HepG2 (cell line): ENCODE data around the gene SEPTIN3. TPM values are rescaled to one million over a fixed set of nuclear protein-coding genes. Genes with fewer than 3 reads are reported as not detected.

Experiments used
- CREB3 ChIP-seq: sonication (generic); formaldehyde crosslinking; IDR thresholded peaks from 2 replicates; pipeline ENCODE4 v1.5.0; 2020; ENCODE audit warnings: missing genetic modification reagents
- ETV5 ChIP-seq: IDR thresholded peaks from 2 replicates; pipeline ENCODE4 v1.6.1; 2018; ENCODE audit warnings: missing biosample characterization, missing genetic modification reagents, inconsistent platforms, borderline replicate concordance
- FOSL2 ChIP-seq: sonication (generic); formaldehyde crosslinking; IDR thresholded peaks from 2 replicates; pipeline ENCODE4 v1.4.0; 2020; ENCODE audit warnings: missing genetic modification reagents
- GPBP1L1 ChIP-seq: sonication (generic); formaldehyde crosslinking; IDR thresholded peaks from 2 replicates; pipeline ENCODE4 v1.5.0; 2020; ENCODE audit warnings: mild to moderate bottlenecking, missing genetic modification reagents
- HNRNPL ChIP-seq: fragments of 200-400 bp; formaldehyde crosslinking; IDR thresholded peaks from 2 replicates; pipeline ENCODE4 v1.6.1; 2017; ENCODE audit warnings: mild to moderate bottlenecking, low read depth, low read length
- HOMEZ ChIP-seq: IDR thresholded peaks from 2 replicates; pipeline ENCODE4 v1.6.1; 2016; ENCODE audit warnings: low read depth
- KDM3A ChIP-seq: IDR thresholded peaks from 2 replicates; pipeline ENCODE4 v1.6.1; 2018; ENCODE audit warnings: low read depth, missing compliant biosample characterization
- PAWR ChIP-seq: sonication (generic); formaldehyde crosslinking; IDR thresholded peaks from 2 replicates; pipeline ENCODE4 v1.4.0; 2020; ENCODE audit warnings: missing genetic modification reagents, mild to moderate bottlenecking, borderline replicate concordance
- PHF5A ChIP-seq: IDR thresholded peaks from one replicate; pipeline ENCODE4 v1.6.1; 2018; ENCODE audit warnings: low read depth, missing genetic modification reagents; ENCODE audit not compliant: unreplicated experiment
- SAP130 ChIP-seq: IDR thresholded peaks from 2 replicates; pipeline ENCODE4 v1.6.1; 2016; ENCODE audit warnings: low read depth
- SKIL ChIP-seq: sonication (generic); formaldehyde crosslinking; IDR thresholded peaks from 2 replicates; pipeline ENCODE4 v1.8.0; 2022; ENCODE audit warnings: missing genetic modification reagents, mild to moderate bottlenecking, moderate library complexity, borderline replicate concordance
- SMARCC2 ChIP-seq: fragments of 450-650 bp; IDR thresholded peaks from 2 replicates; pipeline ENCODE4 v1.6.1; 2017; ENCODE audit warnings: antibody characterized with exemption, mild to moderate bottlenecking
- STAG1 ChIP-seq: sonication (generic); formaldehyde crosslinking; IDR thresholded peaks from 2 replicates; pipeline ENCODE4 v1.4.0; 2020; ENCODE audit warnings: missing genetic modification reagents
- TBL1XR1 ChIP-seq: fragments of 150-350 bp; IDR thresholded peaks from 2 replicates; pipeline ENCODE4 v1.6.1; 2014; ENCODE audit warnings: borderline replicate concordance, low read length; ENCODE audit not compliant: partially characterized antibody
- TEF ChIP-seq: sonication (generic); formaldehyde crosslinking; IDR thresholded peaks from 2 replicates; pipeline ENCODE4 v1.5.0; 2020; ENCODE audit warnings: missing genetic modification reagents
- WIZ ChIP-seq: sonication (generic); formaldehyde crosslinking; IDR thresholded peaks from 2 replicates; pipeline ENCODE4 v1.5.1; 2020; ENCODE audit warnings: mild to moderate bottlenecking, missing genetic modification reagents
- ZNF180 ChIP-seq: sonication (generic); formaldehyde crosslinking; IDR thresholded peaks from 2 replicates; pipeline ENCODE4 v1.4.0; 2020; ENCODE audit warnings: low read depth, missing genetic modification reagents, borderline replicate concordance
- ZNF20 ChIP-seq: sonication (generic); formaldehyde crosslinking; IDR thresholded peaks from 2 replicates; pipeline ENCODE4 v1.4.0; 2020; ENCODE audit warnings: mild to moderate bottlenecking, moderate library complexity, missing genetic modification reagents
- ZNF253 ChIP-seq: sonication (generic); formaldehyde crosslinking; IDR thresholded peaks from 2 replicates; pipeline ENCODE4 v1.8.0; 2022; ENCODE audit warnings: mild to moderate bottlenecking, missing genetic modification reagents, borderline replicate concordance
- ZNF337 ChIP-seq: sonication (generic); formaldehyde crosslinking; IDR thresholded peaks from 2 replicates; pipeline ENCODE4 v1.5.1; 2020; ENCODE audit warnings: missing genetic modification reagents, low read depth, mild to moderate bottlenecking, borderline replicate concordance
- ZNF569 ChIP-seq: sonication (generic); formaldehyde crosslinking; IDR thresholded peaks from 2 replicates; pipeline ENCODE4 v1.5.0; 2020; ENCODE audit warnings: mild to moderate bottlenecking, missing genetic modification reagents, moderate library complexity, borderline replicate concordance
- ZNF619 ChIP-seq: sonication (generic); formaldehyde crosslinking; IDR thresholded peaks from 2 replicates; pipeline ENCODE4 v1.4.0; 2020; ENCODE audit warnings: mild to moderate bottlenecking, missing genetic modification reagents
- ZNF775 ChIP-seq: sonication (generic); formaldehyde crosslinking; IDR thresholded peaks from 2 replicates; pipeline ENCODE4 v1.4.0; 2020; ENCODE audit warnings: missing genetic modification reagents, mild to moderate bottlenecking, moderate library complexity, borderline replicate concordance
- polyA plus RNA-seq, 8 experiments: library from polyadenylated mRNA; depleted of rRNA in 3 of 8; stranded (reverse) in 7 of 8; unstranded in 1 of 8; fragments of >200 nt; fragmentation: Illumina TruSeq in 4 of 8; extraction: Trizol in 4 of 8; gene quantifications; 2 replicates each; pipeline versions ENCODE4 v1.2.1 to v1.2.3, GENCODE V29; 2011 to 2016; ENCODE audit warnings: low read depth in 4 of 8, missing spikeins in 1 of 8, mixed read lengths in 1 of 8; ENCODE audit not compliant: insufficient read depth in 1 of 8
- total RNA-seq, 5 experiments: library from RNA; depleted of rRNA; stranded (reverse); fragments of >200 nt; fragmentation: Illumina TruSeq; extraction: Trizol; gene quantifications; 2 replicates each; pipeline ENCODE4 v1.2.3, GENCODE V29; 2016; ENCODE audit warnings: low read depth in 1 of 5

The SEPTIN3 gene
- total and polyA plus RNA-seq, 2 of the 13 experiments (the other 11 are each of a cell fraction or from before 2014, with no cell fraction given) = 0.04 TPM; not detected in 1

GRCh38 chr22:41946629-41947423 lies 22.4 kb upstream of the SEPTIN3 start, which contains the start of gene CENPM (continued):
- TF ChIP-seq SKIL (CRISPR knock-in tag) (0 out of 2 replicates have a peak, but pooled peaks have one; percentile 20), KDM3A (CRISPR knock-in tag) (no peak; the same call in 1 of the 2 replicates), GPBP1L1 (CRISPR knock-in tag) (no peak), TBL1XR1 (no peak), ZNF253 (peak; percentile 92; the same call in 1 of the 2 replicates), ZNF180 (no peak), PAWR (peak; percentile 86; the same call in 1 of the 2 replicates), ETV5 (CRISPR knock-in tag) (no peak), CREB3 (CRISPR knock-in tag) (peak; percentile 83), ZNF775 (CRISPR knock-in tag) (0 out of 2 replicates have a peak, but pooled peaks have one; percentile 89), WIZ (CRISPR knock-in tag) (peak; percentile 38; the same call in 1 of the 2 replicates), SAP130 (peak; percentile 99), PHF5A (CRISPR knock-in tag) (peak; percentile 13), ZNF337 (peak; percentile 77; the same call in 1 of the 2 replicates), FOSL2 (CRISPR knock-in tag) (no peak), ZNF20 (CRISPR knock-in tag) (0 out of 2 replicates have a peak, but pooled peaks have one; percentile 42), ZNF619 (CRISPR knock-in tag) (no peak), HOMEZ (CRISPR knock-in tag) (no peak; the same call in 1 of the 2 replicates), STAG1 (no peak), TEF (CRISPR knock-in tag) (no peak), SMARCC2 (no peak), HNRNPL (0 out of 2 replicates have a peak, but pooled peaks have one; percentile 67), ZNF569 (no peak)
